Measurements from ENCODE around the gene ASB7. TPM values are rescaled to one million over a fixed set of nuclear protein-coding genes. Genes with fewer than 3 reads are reported as not detected.

Gene ASB7
- total RNA-seq, 4 donors from 2014 or later = 5.1 to 10.3 (median 6.3) TPM

DNA sequence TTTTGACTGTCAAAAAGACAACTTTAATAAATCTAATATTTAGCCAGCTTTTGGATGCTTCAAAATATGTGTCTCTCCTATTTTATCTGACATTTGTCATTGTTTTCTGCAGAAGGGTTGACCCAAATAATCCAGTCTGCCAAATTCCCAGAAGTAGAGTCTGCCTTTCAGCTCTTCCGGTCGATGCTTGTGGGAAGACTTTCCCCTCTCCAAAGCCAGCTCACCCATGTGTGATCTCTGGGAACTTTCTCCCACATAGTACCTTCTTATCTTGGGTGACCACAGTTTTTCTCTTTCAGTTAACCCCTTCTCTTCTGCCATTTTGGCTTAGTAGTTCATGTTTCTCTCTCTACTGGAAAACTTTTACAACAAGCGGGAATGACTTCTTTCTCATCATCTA, 94.1 kb downstream of the ASB7 start:
- intact Hi-C loops (cut with DNase I; ENCODE audit: low total_unique reads) (no loop called here), in situ Hi-C loops (cut with MboI; ENCODE audit: low sequenced_read_pairs in 4 of 4) (no loop called here)
- Histone ChIP-seq H3K36me3 (no peaks in the 10 kb centered on the region), H3K4me1 (no peaks in the 10 kb centered on the region), H3K27me3 (no peaks in the 10 kb centered on the region), H3K4me3 (no peak overlapping the region), H3K27ac (no peak overlapping the region), H3K9me3 (no peaks in the 10 kb centered on the region)
- ATAC-seq = no peak
- TF ChIP-seq POLR2A (IDR thresholded peaks at IDR 0.05) = no peak
- TF ChIP-seq, protein P1, sequence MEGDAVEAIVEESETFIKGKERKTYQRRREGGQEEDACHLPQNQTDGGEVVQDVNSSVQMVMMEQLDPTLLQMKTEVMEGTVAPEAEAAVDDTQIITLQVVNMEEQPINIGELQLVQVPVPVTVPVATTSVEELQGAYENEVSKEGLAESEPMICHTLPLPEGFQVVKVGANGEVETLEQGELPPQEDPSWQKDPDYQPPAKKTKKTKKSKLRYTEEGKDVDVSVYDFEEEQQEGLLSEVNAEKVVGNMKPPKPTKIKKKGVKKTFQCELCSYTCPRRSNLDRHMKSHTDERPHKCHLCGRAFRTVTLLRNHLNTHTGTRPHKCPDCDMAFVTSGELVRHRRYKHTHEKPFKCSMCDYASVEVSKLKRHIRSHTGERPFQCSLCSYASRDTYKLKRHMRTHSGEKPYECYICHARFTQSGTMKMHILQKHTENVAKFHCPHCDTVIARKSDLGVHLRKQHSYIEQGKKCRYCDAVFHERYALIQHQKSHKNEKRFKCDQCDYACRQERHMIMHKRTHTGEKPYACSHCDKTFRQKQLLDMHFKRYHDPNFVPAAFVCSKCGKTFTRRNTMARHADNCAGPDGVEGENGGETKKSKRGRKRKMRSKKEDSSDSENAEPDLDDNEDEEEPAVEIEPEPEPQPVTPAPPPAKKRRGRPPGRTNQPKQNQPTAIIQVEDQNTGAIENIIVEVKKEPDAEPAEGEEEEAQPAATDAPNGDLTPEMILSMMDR (IDR thresholded peaks at IDR 0.05 in 4 of 5, conservative IDR thresholded peaks at IDR 0.05 in 1 of 5) = no peak
- DNase-seq = no peak

Other genes with a start within 250 kb of the ASB7 start
- gene CERS3, start 73.6 kb upstream of the ASB7 start, total RNA-seq = under 1 TPM in 2 of 4 donors, not detected in 2; 0.52 to 0.97 TPM
- 10 to 100 TPM in 2 of 4 donors, 1 to 10 TPM in 2; 3.2 to 11.9 (median 10.3) TPM for gene LINS1, start 405 bp upstream of the ASB7 start, total RNA-seq

Data from gastrocnemius medialis (tissue), 4 donors.